Measurements from ENCODE around the gene IGFBP1. TPM values are rescaled to one million over a fixed set of nuclear protein-coding genes. Genes with fewer than 3 reads are reported as not detected.

IGFBP1 gene
- total and polyA plus RNA-seq, 10 donors: 0.09 to 0.72 TPM; not detected in 8

- no peak overlapping the region for H3K27ac ChIP-seq
Measured at GRCh38 chr7:45892407-45893035, 4.2 kb downstream of the IGFBP1 start.

GRCh38 chr7:45893374-45893995 is 5.2 kb downstream of the IGFBP1 start:
- no peak for DNase-seq
- H3K27ac ChIP-seq: no peak overlapping the region
- H3K4me1 ChIP-seq: peaks cover 0 to 11% (median 7%) of the 10 kb centered on the region in 6 donors
- 54 to 68% (median 62%) methylated on average over 5 of the region's 5 CpGs for WGBS, 5 donors
- H3K36me3 ChIP-seq: no peaks in the 10 kb centered on the region
- no peak for TF ChIP-seq POLR2A (IDR thresholded peaks at IDR 0.05)
- TF ChIP-seq POLR2AphosphoS5 (IDR thresholded peaks at IDR 0.05): no peak
- no peak for TF ChIP-seq CTCF (IDR thresholded peaks at IDR 0.05 in 8 of 11, conservative IDR thresholded peaks at IDR 0.05 in 3 of 11)
- intact Hi-C loops (cut with DNase I; ENCODE audit: low total_unique reads): no loop called here
- H3K4me3 ChIP-seq: no peak overlapping the region
- H3K27me3 ChIP-seq (replicated peaks in 1 of 7): peaks cover 4 to 69% (median 18%) of the 10 kb centered on the region in 7 donors
- H3K9me3 ChIP-seq: no peaks in the 10 kb centered on the region

More at GRCh38 chr7:45892407-45893035, 4.2 kb downstream of the IGFBP1 start:
- WGBS, 5 donors: 71 to 92% (median 86%) methylated on average over 5 to 6 of the region's 6 CpGs
- TF ChIP-seq CTCF (IDR thresholded peaks at IDR 0.05 in 8 of 11, conservative IDR thresholded peaks at IDR 0.05 in 3 of 11) (no peak), POLR2A (IDR thresholded peaks at IDR 0.05) (no peak), POLR2AphosphoS5 (IDR thresholded peaks at IDR 0.05) (no peak)
- peaks cover 4 to 78% (median 26%) of the 10 kb centered on the region in 7 donors for H3K27me3 ChIP-seq (replicated peaks in 1 of 7)
- intact Hi-C loops (cut with DNase I; ENCODE audit: low total_unique reads): no loop called here
- no peaks in the 10 kb centered on the region for H3K36me3 ChIP-seq
- no peak for DNase-seq
- H3K9me3 ChIP-seq: no peaks in the 10 kb centered on the region
- no peak overlapping the region for H3K4me3 ChIP-seq
- peaks cover 0 to 17% (median 11%) of the 10 kb centered on the region in 6 donors for H3K4me1 ChIP-seq

GRCh38 chr7:45893996-45894664 is 5.8 kb downstream of the IGFBP1 start:
- WGBS, 5 donors: 66 to 89% (median 71%) methylated on average over 4 of the region's 4 CpGs
- intact Hi-C loops (cut with DNase I; ENCODE audit: low total_unique reads): no loop called here
- TF ChIP-seq POLR2AphosphoS5 (IDR thresholded peaks at IDR 0.05): no peak
- no peak for TF ChIP-seq CTCF (IDR thresholded peaks at IDR 0.05 in 8 of 11, conservative IDR thresholded peaks at IDR 0.05 in 3 of 11)
- no peak for TF ChIP-seq POLR2A (IDR thresholded peaks at IDR 0.05)

GRCh38 chr7:45894665-45895062 is 6.4 kb downstream of the IGFBP1 start:
- Histone ChIP-seq H3K4me1 (no peaks in the 10 kb centered on the region), H3K9me3 (no peaks in the 10 kb centered on the region), H3K4me3 (no peak overlapping the region), H3K27ac (no peak overlapping the region), H3K36me3 (no peaks in the 10 kb centered on the region), H3K27me3 (replicated peaks in 1 of 7) (peaks cover 0 to 57% (median 6%) of the 10 kb centered on the region in 7 donors)
- intact Hi-C loops (cut with DNase I; ENCODE audit: low total_unique reads): no loop called here
- no peak for TF ChIP-seq POLR2AphosphoS5 (IDR thresholded peaks at IDR 0.05)
- no peak for TF ChIP-seq CTCF (IDR thresholded peaks at IDR 0.05 in 8 of 11, conservative IDR thresholded peaks at IDR 0.05 in 3 of 11)
- TF ChIP-seq POLR2A (IDR thresholded peaks at IDR 0.05): no peak
- DNase-seq: no peak

More at GRCh38 chr7:45893996-45894664, 5.8 kb downstream of the IGFBP1 start:
- no peak for DNase-seq
- Histone ChIP-seq H3K27ac (no peak overlapping the region), H3K4me1 (peaks cover 0 to 4% (median 1%) of the 10 kb centered on the region in 6 donors), H3K27me3 (replicated peaks in 1 of 7) (peaks cover 0 to 62% (median 11%) of the 10 kb centered on the region in 7 donors), H3K9me3 (no peaks in the 10 kb centered on the region), H3K36me3 (no peaks in the 10 kb centered on the region), H3K4me3 (no peak overlapping the region)
